GM12873 (cell line): ENCODE results near the gene TEF.

ENCODE experiments used
- TF ChIP-seq, protein P1 (sequence below): IDR thresholded peaks from 2 replicates; pipeline ENCODE4 v1.5.1; 2012; ENCODE audit warnings: low read depth, mild to moderate bottlenecking, moderate library complexity, low read length, control low read depth; ENCODE audit not compliant: insufficient read depth; ENCODE audit errors: missing control alignments

The TEF gene

DNA sequence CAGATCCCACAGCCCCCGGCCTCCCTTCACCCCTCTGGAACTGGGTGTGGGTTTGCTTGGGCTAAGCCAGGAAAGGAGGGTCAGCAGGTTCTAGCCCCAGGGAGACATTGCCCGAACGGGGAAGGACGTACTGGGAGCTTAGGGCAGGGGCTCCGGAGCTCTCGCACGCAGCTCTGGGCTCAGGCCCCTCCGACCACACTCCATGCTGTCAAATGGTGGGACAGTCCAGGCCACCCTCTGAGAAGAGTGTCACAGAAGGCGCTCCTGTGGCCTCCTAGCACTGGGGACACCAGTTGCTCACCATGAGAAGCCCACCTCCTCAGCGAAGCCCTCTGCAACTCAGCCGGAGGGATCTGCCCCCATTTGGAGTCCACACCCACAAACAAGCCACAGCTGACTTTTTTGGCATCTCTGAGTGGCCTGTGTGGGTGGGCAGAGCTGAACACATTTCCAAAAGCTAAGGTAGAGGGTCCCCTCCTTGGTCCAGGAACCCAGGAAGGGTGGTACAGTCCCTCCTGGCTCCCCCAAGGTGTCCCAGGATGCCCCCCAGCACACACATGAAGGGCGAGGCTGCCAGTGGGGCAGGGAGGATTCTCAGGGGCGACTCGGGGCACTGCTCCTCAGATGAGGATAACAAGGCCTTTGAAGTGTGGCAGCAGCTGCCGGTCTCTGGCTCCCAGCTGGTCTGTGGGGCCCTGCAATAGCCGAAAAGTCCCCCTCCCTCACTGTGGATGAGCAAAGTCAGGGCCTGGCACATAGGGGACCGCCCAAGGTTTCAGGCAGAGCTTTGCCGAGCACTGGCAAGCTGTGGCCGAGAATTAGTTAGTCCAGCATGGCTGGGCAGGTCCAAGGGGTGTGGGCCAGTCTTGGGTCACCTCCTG is 13.0 kb upstream of the TEF start:
- TF ChIP-seq, protein P1, sequence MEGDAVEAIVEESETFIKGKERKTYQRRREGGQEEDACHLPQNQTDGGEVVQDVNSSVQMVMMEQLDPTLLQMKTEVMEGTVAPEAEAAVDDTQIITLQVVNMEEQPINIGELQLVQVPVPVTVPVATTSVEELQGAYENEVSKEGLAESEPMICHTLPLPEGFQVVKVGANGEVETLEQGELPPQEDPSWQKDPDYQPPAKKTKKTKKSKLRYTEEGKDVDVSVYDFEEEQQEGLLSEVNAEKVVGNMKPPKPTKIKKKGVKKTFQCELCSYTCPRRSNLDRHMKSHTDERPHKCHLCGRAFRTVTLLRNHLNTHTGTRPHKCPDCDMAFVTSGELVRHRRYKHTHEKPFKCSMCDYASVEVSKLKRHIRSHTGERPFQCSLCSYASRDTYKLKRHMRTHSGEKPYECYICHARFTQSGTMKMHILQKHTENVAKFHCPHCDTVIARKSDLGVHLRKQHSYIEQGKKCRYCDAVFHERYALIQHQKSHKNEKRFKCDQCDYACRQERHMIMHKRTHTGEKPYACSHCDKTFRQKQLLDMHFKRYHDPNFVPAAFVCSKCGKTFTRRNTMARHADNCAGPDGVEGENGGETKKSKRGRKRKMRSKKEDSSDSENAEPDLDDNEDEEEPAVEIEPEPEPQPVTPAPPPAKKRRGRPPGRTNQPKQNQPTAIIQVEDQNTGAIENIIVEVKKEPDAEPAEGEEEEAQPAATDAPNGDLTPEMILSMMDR = no peak

DNA sequence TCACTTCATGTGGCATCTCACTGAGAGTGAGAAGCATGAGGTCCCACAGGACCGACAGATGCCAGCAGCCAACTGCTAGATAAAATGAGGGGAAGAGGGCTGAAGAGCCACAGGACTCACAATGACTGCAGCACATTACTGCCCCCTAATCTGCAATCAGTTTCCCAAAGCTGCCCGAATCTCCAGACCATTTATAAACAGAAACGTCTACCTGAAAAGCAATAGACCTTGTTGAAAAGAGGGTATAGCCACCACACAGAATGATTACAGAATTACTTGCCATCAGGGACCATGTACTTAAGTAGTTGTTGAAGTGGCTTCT is 12.4 kb upstream of the TEF start:
- TF ChIP-seq, protein P1 = no peak

DNA sequence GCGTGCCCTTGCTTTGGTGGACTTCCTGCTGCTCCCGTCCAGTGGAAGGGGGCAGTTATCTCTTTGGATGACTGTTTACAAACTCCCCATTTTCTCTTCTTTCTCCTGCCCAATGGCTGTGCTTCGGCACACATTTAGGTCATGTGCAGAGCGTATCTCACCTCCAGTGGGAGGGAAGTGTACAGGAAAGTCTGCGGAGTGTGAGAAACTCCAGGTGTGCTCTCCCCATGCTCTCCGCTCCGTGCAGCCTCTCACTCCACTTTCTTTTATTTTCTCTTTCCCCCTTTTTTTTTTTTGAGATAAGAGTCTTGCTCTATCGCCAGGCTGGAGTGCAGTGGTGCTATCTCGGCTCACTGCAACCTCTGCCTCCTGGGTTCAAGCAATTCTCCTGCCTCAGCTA is 11.9 kb upstream of the TEF start:
- TF ChIP-seq, protein P1 = no peak

DNA sequence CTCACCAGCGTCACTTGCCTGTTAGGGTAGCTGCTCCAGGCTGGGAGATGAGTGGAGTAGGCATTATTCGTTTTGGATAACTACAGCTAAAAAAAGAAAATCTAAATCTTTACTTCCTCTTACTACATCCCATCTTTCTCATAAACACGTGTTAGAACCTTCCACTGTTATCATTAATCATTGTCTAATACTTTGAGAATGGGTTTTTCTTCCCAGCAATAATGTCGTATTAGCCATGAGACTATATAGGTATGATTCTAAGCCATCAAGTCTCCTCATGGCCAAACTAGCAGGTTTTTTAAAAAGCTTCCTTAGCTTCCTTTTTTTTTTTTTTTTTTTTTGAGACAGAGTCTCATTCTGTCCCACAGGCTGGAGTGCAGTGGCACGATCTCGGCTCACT is 3.9 kb upstream of the TEF start:
- TF ChIP-seq, protein P1 = no peak

DNA sequence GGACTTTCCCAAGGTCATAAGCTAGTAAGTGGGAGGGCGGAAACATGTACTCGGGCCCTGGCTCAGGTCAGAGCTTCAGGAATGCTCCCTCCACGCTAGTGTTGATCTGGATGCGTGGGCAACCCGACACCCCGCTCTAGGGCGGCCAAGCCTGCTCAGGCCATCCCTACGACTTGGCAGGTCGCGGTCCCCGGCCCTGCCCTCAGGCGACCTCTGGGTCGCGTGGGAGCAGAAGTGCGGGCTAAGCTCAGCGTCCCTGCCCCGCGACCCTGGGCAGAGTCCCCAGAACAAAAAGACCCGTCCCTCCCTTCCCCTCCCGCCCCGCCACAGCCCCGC is 781 bp upstream of the TEF start:
- TF ChIP-seq, protein P1 = no peak

DNA sequence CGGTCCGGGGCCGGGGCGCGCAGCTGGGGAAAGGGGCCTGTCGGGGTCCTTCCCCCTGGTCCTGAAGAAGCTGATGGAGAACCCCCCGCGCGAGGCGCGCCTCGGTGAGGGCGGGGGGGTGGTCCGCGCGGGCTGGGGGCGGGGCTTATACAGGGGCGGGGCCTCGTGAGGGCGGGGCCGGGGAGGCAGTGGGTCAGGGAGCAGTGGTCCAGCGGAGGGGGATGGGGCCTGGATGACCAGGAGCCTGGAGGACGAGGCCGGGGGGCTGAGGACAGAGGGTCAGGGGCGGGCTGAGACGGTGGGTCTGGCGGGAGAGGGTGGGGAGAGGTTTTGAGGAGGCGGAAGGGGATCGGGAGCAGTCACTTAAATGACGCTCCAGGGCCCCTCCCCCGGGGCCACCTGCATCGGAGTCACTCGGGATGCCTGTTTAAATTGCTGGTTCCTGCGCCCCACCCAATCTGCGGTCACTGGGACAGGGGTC is 396 bp downstream of the TEF start:
- TF ChIP-seq, protein P1 = no peak

DNA sequence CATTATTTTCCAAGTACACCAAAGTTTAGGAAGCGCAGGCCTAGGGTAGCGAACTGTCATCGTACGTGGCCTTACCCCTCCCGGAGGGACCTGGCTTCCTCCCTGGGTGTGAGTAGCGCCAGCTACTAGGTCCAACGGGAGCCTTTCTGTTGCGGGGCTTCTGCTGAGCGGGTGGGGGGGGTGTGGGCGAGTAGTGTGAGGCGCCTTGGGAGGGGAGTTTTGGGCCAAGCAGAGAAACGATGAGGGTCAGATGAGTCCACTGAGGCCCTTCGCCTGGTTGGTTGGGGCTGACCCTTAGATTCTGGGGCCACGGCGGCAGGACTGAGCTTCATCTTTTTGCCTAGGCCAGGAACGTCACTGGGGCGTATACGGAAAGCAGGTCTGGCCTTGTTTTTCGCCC is 868 bp downstream of the TEF start:
- TF ChIP-seq, protein P1 = no peak
